Measurements from ENCODE around the gene CLEC20A.

GRCh38 chr1:178534137-178534868 lies 37.5 kb upstream of the CLEC20A start:
- TF ChIP-seq CTCF (IDR thresholded peaks at IDR 0.05 in 8 of 11, conservative IDR thresholded peaks at IDR 0.05 in 3 of 11) (no peak), POLR2A (IDR thresholded peaks at IDR 0.05) (no peak)

Data from spleen (tissue), 7 donors.